Activated CD4-positive, alpha-beta T cell treated with anti-CD3 and anti-CD28 coated beads, Interleukin-2, amount 10 ng/mL, durations not matched to agents 7 days and 5 days (primary cell): ENCODE data around the gene ZC3H15. TPM values are rescaled to one million over a fixed set of nuclear protein-coding genes. Genes with fewer than 3 reads are reported as not detected.
"Not testable (repeated sequence)": the region's sequence is repeated elsewhere in the genome, so short reads cannot be mapped to it uniquely, and the experiment has no call there.

Experiments used
- CTCF ChIA-PET: fragments of 350-600 bp; sonication (Branson Sonifier 250); formaldehyde crosslinking; loops from one replicate; lab custom pipeline; 2021; ENCODE audit warnings: antibody characterized with exemption; lab: Charles Lee
- POLR2A ChIA-PET: fragments of 350-600 bp; sonication (Branson Sonifier 250); formaldehyde crosslinking; loops from one replicate; lab custom pipeline; 2021; ENCODE audit warnings: antibody characterized with exemption; lab: Charles Lee
- DNase-seq: peaks from one replicate; pipeline ENCODE4 v3.0.0-alpha.2; 2020
- H3K27ac Mint-ChIP-seq: one replicate; pipeline ENCODE4 v1.8.0; 2021; ENCODE audit warnings: mild to moderate bottlenecking, moderate library complexity, mixed read lengths
- H3K27me3 Mint-ChIP-seq: one replicate; pipeline ENCODE4 v1.8.0; 2021; ENCODE audit warnings: mixed read lengths
- H3K36me3 Mint-ChIP-seq: one replicate; pipeline ENCODE4 v1.8.0; 2021; ENCODE audit warnings: low read depth, mixed read lengths
- H3K4me1 Mint-ChIP-seq: one replicate; pipeline ENCODE4 v1.8.0; 2021; ENCODE audit warnings: mixed read lengths
- H3K4me3 Mint-ChIP-seq: one replicate; pipeline ENCODE4 v1.8.0; 2021; ENCODE audit warnings: mild to moderate bottlenecking, moderate library complexity, mixed read lengths
- H3K9me3 Mint-ChIP-seq: one replicate; pipeline ENCODE4 v1.8.0; 2021; ENCODE audit warnings: mixed read lengths
- total RNA-seq, 2 experiments: library from RNA; stranded (reverse); gene quantifications; one replicate each; pipeline ENCODE4 v1.2.3, GENCODE V29; 2021

The ZC3H15 gene
- 10 to 100 TPM; 63.1 to 80.0 TPM for total RNA-seq

DNA sequence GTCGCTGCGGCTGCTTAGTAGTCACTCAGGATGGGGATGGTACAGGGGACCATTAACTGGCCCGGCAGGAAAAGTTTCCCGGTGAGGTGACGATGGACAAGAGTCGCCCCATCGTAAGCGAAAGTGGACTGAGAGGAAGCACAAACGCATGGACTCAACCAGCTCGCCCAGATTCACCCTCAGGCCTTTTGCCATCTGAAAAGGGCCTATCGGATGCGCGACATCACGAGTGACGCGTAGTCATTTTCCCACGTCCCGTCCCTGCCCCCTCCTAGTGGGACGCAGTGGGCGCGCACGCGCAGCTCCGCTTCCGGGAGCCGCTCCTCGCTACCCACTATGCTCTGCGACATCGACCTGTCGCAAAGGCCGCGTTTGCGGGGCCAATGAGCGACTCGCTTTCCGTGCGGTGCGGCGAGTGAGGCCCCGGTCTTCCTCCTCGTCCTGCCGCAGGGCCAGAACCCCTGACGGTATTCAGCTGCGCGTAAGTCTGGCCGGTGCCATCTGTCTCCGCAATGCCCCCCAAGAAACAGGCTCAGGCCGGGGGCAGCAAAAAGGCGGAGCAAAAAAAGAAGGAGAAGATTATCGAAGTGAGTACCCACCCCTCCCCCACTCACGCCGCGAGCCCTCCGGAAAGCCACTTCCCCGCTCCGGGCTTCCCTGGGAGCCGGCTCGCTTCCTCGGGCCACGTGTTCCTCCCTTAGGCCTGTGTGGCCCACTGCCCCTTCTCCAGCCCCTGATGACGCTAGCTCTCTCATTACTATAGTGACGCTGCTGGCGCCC, at the start of gene ZC3H15:
Gene ZC3H15 (plus strand): TSS at position 390 of the 780 bp plus-strand sequence. CDS start 123 bp downstream, at position 513.
- Mint-ChIP-seq H3K4me3 (peak within 1 kb of the TSS; percentile 99), H3K27me3 (no peaks in the 10 kb centered on the region), H3K4me1 (peaks cover 53% of the 10 kb centered on the region), H3K27ac (peak within 1 kb of the TSS; percentile 97), H3K9me3 (peaks cover 1% of the 10 kb centered on the region), H3K36me3 (peaks cover 10% of the 10 kb centered on the region)
- CTCF ChIA-PET = interaction anchor here (0.6 to 1.2 kb wide), 2 partner anchors 17 to 156 kb away, joined by 4 to 5 read pairs; no protein-coding TSS in a partner anchor
- POLR2A ChIA-PET = interaction anchor here (1.4 kb wide), 1 partner anchor 104 kb away, joined by 7 read pairs; the partner anchor contains the start of gene ITGAV
- peak; percentile 96 for DNase-seq

DNA sequence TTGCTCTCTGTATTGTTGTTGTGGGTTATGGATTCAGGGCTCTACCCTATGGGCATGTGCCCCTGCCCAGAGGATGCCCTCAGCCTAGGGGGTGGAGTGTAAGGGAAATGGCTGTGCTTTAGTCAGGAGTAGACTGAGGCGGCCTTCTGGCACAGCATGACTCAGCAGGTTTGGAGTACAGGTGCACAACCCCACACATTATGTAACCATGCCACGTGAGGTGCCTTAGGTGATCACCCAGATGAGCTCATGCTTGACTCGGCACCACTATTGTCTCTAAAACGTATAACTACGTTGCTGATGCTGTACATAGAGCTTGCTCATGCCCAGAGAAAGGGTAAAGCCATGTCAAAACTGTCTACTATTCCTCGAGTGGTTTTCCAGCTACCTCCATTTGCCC, 48.3 kb upstream of the ZC3H15 start:
- Mint-ChIP-seq H3K27me3 (no peaks in the 10 kb centered on the region), H3K4me1 (no peaks in the 10 kb centered on the region), H3K27ac (no peak overlapping the region), H3K4me3 (no peak overlapping the region), H3K9me3 (peaks cover 13% of the 10 kb centered on the region), H3K36me3 (peaks cover 7% of the 10 kb centered on the region)
- ChIA-PET CTCF (no interaction called here), POLR2A (no interaction called here)
- DNase-seq = no peak

DNA sequence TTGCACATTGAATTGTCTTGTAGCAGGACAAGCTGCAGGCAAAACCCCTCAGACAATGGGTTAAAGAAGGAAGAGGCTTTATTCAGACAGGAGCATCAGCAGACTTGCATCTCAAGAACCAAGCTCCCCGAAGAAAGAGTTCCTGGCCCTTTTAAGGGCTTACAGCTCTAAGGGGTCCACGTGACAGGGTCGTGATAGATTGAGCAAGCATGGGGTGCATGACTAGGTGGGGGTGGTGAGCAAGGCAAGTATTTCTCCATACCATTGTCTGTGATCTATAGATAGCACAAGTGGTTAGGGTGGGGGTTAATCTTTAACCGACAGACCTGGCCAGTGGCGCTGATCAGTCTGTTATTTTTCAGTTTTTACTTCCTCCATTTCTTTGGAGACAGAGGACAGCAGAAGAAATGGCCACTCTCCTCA, 46.4 kb upstream of the ZC3H15 start:
- POLR2A ChIA-PET, H3K4me1 Mint-ChIP-seq, CTCF ChIA-PET, H3K27me3 Mint-ChIP-seq, H3K36me3 Mint-ChIP-seq, H3K4me3 Mint-ChIP-seq, DNase-seq, H3K27ac Mint-ChIP-seq: not testable (repeated sequence)
- H3K9me3 Mint-ChIP-seq = peaks cover 13% of the 10 kb centered on the region

DNA sequence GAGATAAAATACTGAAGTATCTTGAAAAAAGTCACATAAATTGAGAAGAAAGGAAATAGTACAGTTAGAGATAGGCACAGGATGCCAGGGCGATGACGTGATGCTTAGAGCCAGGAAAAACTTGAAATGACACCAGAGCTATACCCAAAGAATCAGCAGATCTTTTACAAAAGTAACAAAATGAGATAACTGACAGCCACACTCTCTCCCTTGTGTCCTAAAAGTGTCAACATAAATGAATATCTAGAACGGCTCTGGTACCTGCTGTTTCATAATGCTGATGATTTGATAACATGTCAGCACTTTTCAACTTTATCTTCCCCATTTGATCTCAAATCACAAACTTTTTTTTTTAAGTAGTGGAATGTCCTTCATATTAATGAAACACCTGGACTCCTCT, 45.6 kb upstream of the ZC3H15 start:
- Mint-ChIP-seq H3K27ac (no peak overlapping the region), H3K36me3 (peaks cover 4% of the 10 kb centered on the region), H3K4me1 (no peaks in the 10 kb centered on the region), H3K4me3 (no peak overlapping the region), H3K9me3 (peaks cover 13% of the 10 kb centered on the region), H3K27me3 (no peaks in the 10 kb centered on the region)
- ChIA-PET POLR2A (no interaction called here), CTCF (no interaction called here)
- DNase-seq = no peak

DNA sequence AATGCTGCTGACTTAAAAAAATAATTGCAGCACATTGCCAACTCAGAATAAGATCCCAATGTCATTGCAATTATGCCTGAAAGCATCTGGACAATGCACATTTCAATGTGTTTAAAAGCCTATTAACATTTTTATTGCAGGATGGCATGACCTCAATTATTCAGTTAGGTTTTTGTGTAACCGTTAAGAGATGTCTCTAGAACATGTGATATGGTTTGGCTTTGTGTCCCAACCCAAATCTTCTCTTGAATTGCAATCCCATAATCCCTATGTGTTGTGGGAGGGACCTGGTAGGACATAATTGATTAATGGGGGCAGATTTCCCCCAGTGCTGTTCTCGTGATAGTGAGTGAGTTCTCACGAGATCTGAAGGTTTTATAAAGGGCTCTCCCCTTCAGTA, 43.2 kb upstream of the ZC3H15 start:
- no peak overlapping the region for H3K27ac Mint-ChIP-seq
- H3K4me3 Mint-ChIP-seq = no peak overlapping the region
- H3K9me3 Mint-ChIP-seq = peaks cover 6% of the 10 kb centered on the region
- DNase-seq = no peak
- POLR2A ChIA-PET = no interaction called here
- no peaks in the 10 kb centered on the region for H3K4me1 Mint-ChIP-seq
- no peaks in the 10 kb centered on the region for H3K27me3 Mint-ChIP-seq
- H3K36me3 Mint-ChIP-seq = peaks cover 4% of the 10 kb centered on the region
- CTCF ChIA-PET = no interaction called here

DNA sequence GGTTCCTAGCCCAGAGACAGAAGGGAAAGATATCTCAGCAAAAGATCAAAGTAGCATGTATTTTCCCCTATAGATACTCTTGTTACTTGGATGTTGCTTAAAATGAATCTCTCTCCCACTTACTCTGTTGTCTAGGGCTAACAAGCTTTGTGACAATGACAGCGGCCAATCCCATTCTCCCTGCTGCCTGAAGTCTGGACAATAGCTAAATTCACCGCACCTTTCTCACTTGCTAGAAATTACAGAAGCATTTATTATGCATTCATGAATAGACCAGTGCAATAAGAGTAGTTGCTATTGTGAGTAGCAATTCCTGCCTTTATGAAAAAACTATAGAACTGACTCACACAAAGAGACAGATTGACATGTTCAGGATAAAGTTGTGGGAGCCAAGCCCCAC, 42.2 kb upstream of the ZC3H15 start:
- CTCF ChIA-PET = no interaction called here
- Mint-ChIP-seq H3K27me3 (no peaks in the 10 kb centered on the region), H3K36me3 (peaks cover 4% of the 10 kb centered on the region), H3K4me3 (no peak overlapping the region), H3K9me3 (peaks cover 4% of the 10 kb centered on the region), H3K4me1 (no peaks in the 10 kb centered on the region), H3K27ac (no peak overlapping the region)
- POLR2A ChIA-PET = no interaction called here
- no peak for DNase-seq

DNA sequence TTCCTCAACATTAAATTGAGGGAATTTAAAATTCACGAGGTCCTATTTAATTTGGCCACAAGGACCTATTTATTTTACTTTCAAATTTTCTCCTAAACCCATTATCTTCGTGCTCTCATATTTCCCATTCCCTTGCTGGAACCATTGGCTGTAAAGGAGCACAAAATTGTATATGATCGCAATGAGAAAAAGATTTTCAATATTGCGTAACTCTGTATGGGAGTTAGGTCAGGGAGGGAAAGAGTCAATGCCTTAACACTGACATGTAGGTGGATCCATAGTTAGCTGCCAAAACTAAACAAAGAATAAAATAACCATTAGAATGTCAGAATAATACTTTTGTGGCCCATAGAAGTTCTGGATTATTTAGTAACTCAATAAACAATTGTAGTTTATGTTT, 40.6 kb upstream of the ZC3H15 start:
- Mint-ChIP-seq H3K27ac (no peak overlapping the region), H3K36me3 (no peaks in the 10 kb centered on the region), H3K9me3 (no peaks in the 10 kb centered on the region), H3K27me3 (no peaks in the 10 kb centered on the region), H3K4me1 (no peaks in the 10 kb centered on the region), H3K4me3 (no peak overlapping the region)
- DNase-seq = no peak
- POLR2A ChIA-PET = no interaction called here
- CTCF ChIA-PET = interaction anchor here (1.1 kb wide), 1 partner anchor 12 kb away, joined by 4 read pairs; no protein-coding TSS in a partner anchor

DNA sequence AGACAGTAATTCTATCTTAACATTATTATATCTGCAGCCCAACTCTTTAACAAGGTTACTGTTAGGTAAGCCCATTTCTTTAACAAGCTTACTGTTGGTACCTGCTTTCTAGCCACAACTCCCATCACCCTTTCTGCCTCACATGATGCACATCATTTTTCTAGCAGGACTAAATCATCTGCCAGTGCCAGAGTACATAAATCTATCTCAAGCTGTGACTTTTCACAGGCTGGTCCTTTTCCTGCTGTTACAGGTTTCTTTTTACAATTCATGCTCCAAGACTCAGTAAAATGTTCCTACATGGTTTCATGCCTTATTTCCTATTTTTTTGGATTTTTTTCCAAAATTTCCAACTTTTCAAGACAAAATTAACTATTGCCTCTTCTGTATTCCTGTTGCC, 30.4 kb upstream of the ZC3H15 start:
- Mint-ChIP-seq H3K27me3 (no peaks in the 10 kb centered on the region), H3K9me3 (no peaks in the 10 kb centered on the region), H3K36me3 (no peaks in the 10 kb centered on the region), H3K4me1 (no peaks in the 10 kb centered on the region), H3K4me3 (no peak overlapping the region), H3K27ac (no peak overlapping the region)
- CTCF ChIA-PET = no interaction called here
- POLR2A ChIA-PET = no interaction called here
- DNase-seq = no peak

DNA sequence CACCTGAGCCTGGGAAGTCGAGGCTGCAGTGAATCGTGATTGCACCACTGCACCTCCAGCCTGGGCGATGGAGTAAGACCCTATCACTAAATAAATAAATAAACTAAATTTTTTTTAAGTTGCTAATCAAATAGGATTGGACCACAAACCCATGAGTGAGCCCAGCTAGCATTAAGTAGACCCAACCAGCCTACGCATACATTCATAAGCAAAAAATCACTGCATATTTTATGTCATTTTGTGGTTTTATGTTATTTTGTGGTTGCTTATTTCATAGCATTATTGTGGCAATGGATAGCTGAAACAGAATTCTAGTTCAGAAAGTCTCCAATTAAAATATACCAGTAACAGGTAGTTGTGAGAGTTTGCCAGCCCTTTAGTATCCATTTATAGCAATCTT, 29.1 kb upstream of the ZC3H15 start:
- H3K27me3 Mint-ChIP-seq = no peaks in the 10 kb centered on the region
- H3K27ac Mint-ChIP-seq = no peak overlapping the region
- DNase-seq = no peak
- ChIA-PET CTCF (no interaction called here), POLR2A (no interaction called here)
- H3K36me3 Mint-ChIP-seq = no peaks in the 10 kb centered on the region
- H3K4me3 Mint-ChIP-seq = no peak overlapping the region
- no peaks in the 10 kb centered on the region for H3K9me3 Mint-ChIP-seq
- no peaks in the 10 kb centered on the region for H3K4me1 Mint-ChIP-seq

DNA sequence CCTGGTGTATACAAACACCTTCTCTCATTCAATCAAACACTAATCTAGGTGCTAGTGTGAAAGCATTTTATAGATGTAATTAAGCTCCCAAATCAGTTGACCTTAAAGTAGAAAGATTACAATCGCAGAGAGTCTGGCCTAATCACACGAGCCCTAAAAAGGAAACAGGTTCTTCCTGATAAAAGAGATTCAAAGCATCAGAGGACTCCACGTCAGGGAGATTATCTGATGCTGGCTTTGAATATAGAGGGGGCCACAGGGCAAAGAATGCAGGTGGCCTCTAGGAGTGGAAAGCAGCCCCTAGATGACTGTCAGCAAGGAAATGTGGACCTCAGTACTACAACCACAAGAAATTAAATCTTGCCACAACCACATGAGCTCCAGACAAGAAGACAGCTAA, 28.2 kb upstream of the ZC3H15 start:
- H3K9me3 Mint-ChIP-seq = no peaks in the 10 kb centered on the region
- no peaks in the 10 kb centered on the region for H3K27me3 Mint-ChIP-seq
- no peaks in the 10 kb centered on the region for H3K4me1 Mint-ChIP-seq
- H3K4me3 Mint-ChIP-seq = no peak overlapping the region
- ChIA-PET CTCF (interaction anchor here (1.4 kb wide), 1 partner anchor 13 kb away, joined by 4 read pairs; no protein-coding TSS in a partner anchor), POLR2A (no interaction called here)
- no peaks in the 10 kb centered on the region for H3K36me3 Mint-ChIP-seq
- no peak overlapping the region for H3K27ac Mint-ChIP-seq
- no peak for DNase-seq

DNA sequence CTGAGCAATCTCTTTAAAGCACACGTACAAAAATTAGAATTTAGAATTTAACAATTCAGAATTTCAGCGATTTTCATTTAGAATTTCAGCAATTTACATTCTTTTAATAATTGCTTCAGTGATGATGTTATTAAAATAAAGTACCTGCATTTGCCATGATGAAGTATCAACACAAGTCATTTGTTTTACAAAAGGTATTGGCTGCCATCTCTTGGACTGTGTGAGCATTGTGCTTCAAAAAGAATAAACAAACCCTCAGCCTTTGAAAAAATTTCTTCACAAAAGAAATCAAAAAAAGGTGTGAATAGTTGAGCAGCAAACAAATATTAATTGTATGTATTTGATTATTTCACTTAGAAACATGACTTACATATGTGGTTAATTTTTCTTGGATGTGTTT, 27.1 kb upstream of the ZC3H15 start:
- ChIA-PET CTCF (no interaction called here), POLR2A (no interaction called here)
- no peak overlapping the region for H3K27ac Mint-ChIP-seq
- no peak for DNase-seq
- no peaks in the 10 kb centered on the region for H3K27me3 Mint-ChIP-seq
- no peaks in the 10 kb centered on the region for H3K9me3 Mint-ChIP-seq
- H3K4me3 Mint-ChIP-seq = no peak overlapping the region
- no peaks in the 10 kb centered on the region for H3K36me3 Mint-ChIP-seq
- H3K4me1 Mint-ChIP-seq = no peaks in the 10 kb centered on the region

DNA sequence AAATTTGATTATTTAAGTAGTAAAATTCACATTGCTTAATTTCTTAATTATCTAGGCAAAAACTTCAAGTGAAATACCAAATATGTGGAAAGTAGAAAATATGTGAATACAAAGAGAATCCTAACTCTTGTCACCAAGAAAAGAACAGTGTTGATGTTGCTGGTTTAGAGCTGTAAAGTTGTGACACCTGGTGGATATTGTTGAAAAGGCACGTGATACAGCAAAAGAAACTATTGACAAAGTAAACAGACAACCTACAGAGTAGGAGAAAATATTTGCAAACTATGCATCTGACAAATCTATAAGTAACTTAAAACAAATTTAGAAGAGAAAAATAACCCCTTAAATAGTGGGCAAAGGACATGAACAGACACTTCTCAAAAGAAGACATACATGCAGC, 25.6 kb upstream of the ZC3H15 start:
- H3K36me3 Mint-ChIP-seq = no peaks in the 10 kb centered on the region
- H3K4me1 Mint-ChIP-seq = no peaks in the 10 kb centered on the region
- H3K4me3 Mint-ChIP-seq = no peak overlapping the region
- no peak overlapping the region for H3K27ac Mint-ChIP-seq
- H3K9me3 Mint-ChIP-seq = no peaks in the 10 kb centered on the region
- no peak for DNase-seq
- ChIA-PET POLR2A (no interaction called here), CTCF (no interaction called here)
- H3K27me3 Mint-ChIP-seq = no peaks in the 10 kb centered on the region

DNA sequence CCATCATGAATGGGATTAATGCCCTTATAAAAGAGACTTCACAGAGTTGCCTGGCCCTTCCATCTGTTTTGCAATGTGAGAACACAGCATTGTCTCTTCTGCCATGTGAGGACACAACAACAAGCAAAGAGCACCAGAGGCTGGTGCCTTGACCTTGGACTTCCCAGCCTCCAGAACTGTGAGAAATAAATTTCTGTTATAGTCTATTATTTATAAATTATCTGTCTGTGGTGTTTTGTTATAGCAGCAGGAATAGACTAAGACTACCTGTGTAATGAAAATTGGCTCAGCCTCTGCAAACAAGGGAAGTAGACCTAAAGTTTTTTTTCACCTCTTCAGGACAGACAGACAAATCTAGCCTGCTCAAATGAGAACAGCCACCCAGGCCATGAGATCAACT, 19.3 kb upstream of the ZC3H15 start:
- CTCF ChIA-PET = no interaction called here
- H3K4me3 Mint-ChIP-seq = no peak overlapping the region
- no peaks in the 10 kb centered on the region for H3K36me3 Mint-ChIP-seq
- no peak for DNase-seq
- POLR2A ChIA-PET = no interaction called here
- no peaks in the 10 kb centered on the region for H3K27me3 Mint-ChIP-seq
- H3K4me1 Mint-ChIP-seq = no peaks in the 10 kb centered on the region
- peaks cover 6% of the 10 kb centered on the region for H3K9me3 Mint-ChIP-seq
- no peak overlapping the region for H3K27ac Mint-ChIP-seq

DNA sequence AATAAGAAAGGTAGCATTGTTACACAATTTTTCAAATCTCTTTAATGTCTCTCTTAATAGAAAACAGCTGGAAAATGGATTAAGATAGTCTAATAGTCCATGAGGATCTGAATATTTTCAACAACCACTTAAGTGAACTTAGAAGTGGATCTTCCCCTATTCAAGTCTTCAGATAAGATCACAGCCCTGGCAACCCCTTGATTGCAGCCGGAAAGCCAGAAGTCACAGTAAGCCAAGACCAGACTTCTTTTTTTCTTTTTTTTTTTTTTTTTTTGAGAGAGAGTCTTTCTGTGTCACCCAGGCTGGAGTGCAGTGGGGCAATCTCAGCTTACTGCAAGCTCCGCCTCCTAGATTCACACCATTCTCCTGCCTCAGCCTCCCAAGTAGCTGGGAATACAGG, 18.6 kb upstream of the ZC3H15 start:
- no peak for DNase-seq
- no peak overlapping the region for H3K27ac Mint-ChIP-seq
- H3K36me3 Mint-ChIP-seq = no peaks in the 10 kb centered on the region
- no peaks in the 10 kb centered on the region for H3K4me1 Mint-ChIP-seq
- no peak overlapping the region for H3K4me3 Mint-ChIP-seq
- H3K9me3 Mint-ChIP-seq = peaks cover 11% of the 10 kb centered on the region
- CTCF ChIA-PET = no interaction called here
- POLR2A ChIA-PET = no interaction called here
- H3K27me3 Mint-ChIP-seq = no peaks in the 10 kb centered on the region
